GM10248 (cell line): ENCODE measurements around the gene HLA-DRB1.

ENCODE experiments used
- CTCF ChIA-PET: fragments of 300-600 bp; sonication (Branson Sonifier 250); formaldehyde crosslinking; extraction: SDS; loops from one replicate; lab custom pipeline; 2021; ENCODE audit warnings: antibody characterized with exemption; lab: Yijun Ruan, JAX
- POLR2A ChIA-PET: fragments of 350-650 bp; sonication (Branson Sonifier 250); formaldehyde crosslinking; extraction: SDS; loops from one replicate; lab custom pipeline; 2020; ENCODE audit warnings: antibody characterized with exemption; lab: Yijun Ruan, JAX
- DNase-seq: peaks from one replicate; pipeline ENCODE4 v3.0.0; 2012; ENCODE audit errors: extremely low spot score
- CTCF ChIP-seq: IDR thresholded peaks from 2 replicates; pipeline ENCODE4 v1.5.1; 2012; ENCODE audit warnings: mild to moderate bottlenecking, low read depth; ENCODE audit errors: extremely low read depth, missing control alignments, control extremely low read depth

HLA-DRB1 gene

DNA sequence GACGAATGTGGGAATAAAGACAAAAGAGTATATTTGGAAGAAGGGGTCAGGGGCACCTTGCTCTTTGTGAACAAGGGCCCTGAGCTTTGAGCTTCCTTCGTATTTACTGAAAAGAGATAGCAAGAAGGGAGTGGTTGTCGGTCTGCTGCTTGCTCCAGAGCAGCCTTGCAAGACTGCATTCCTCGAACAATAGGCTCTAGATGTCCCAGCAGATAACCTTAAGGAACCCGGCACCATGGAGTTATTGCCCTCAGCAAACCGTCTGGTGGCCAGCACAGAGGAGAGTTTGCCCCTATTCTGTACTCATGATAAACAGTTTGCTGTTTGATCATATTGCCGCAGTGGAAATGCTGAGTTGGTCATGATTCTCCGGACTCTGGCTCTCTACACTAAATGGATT is 22.7 kb downstream of the HLA-DRB1 start:
- ChIA-PET POLR2A (no interaction called here), CTCF (no interaction called here)
- TF ChIP-seq CTCF: no peak
- no peak for DNase-seq

DNA sequence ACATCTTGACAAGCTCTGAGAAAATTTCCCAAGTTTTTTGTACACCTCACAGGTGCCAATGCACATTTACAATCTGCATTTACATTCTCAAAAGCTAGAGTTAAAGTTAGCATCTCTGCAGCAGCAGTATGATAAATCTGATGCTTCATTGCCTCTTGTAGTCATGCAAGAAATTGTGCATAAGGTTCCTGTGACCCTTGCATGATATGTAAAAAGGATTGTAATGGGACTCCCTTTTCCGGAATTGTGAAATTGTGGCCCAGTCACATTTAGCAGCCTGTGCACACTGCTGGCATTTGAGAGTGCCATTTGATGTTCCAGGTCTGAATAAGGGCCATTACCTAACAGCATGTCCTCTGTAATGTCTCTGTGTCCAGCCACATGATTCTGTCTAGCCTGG is 24.1 kb downstream of the HLA-DRB1 start:
- ChIA-PET POLR2A (no interaction called here), CTCF (no interaction called here)
- no peak for TF ChIP-seq CTCF
- DNase-seq: no peak

DNA sequence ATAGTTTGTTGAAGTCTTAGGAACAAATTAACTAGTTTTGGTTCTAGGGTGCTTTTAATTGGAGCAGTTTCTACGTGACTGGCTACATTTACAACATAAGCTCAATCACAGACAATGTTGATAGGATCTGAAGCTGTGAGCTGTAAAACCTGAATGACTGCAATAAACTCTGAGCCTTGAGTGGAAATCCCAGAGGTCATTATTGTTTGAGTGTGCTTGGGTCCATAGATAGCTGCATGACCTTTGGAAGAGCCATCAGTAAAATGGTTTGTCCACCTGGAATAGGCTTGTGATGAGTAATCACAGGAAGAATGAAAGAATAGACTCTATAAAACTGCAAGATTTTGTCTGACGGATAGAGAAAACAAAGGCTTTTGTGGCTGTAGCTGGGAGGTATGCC is 26.7 kb downstream of the HLA-DRB1 start:
- no peak for DNase-seq
- ChIA-PET CTCF (interaction anchor here (1.3 kb wide), 1 partner anchor 15 kb away, joined by 3 read pairs; no protein-coding TSS in a partner anchor), POLR2A (no interaction called here)
- no peak for TF ChIP-seq CTCF

DNA sequence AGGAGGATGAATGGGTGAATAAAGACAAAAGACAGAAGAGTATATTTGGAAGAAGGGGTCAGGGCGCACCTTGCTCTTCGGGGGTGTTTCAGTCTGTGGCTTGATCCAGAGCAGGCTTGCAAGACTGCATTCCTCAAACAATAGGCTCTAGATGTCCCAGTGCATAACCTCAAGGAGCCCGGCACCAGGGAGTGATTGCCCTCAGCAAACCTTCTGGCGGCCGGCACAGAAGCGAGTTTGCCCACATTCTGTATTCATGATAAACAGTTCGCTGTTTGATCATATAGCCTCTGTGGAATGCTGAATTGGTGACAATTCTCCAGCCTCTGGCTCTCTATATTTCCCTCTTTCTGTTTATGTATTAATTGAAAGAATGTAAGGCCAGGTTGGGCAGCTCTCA is 29.9 kb downstream of the HLA-DRB1 start:
- TF ChIP-seq CTCF: no peak
- CTCF ChIA-PET: no interaction called here
- DNase-seq: no peak
- POLR2A ChIA-PET: no interaction called here

- CTCF ChIA-PET: interaction anchor here (1.0 kb wide), 1 partner anchor 98 kb away, joined by 3 read pairs; no protein-coding TSS in a partner anchor
- no peak for TF ChIP-seq CTCF
- POLR2A ChIA-PET: interaction anchor here (0.9 kb wide), 1 partner anchor 26 kb away, joined by 3 read pairs; no protein-coding TSS in a partner anchor
Observed at GRCh38 chr6:32558426-32559057, 31.1 kb downstream of the HLA-DRB1 start.

DNA sequence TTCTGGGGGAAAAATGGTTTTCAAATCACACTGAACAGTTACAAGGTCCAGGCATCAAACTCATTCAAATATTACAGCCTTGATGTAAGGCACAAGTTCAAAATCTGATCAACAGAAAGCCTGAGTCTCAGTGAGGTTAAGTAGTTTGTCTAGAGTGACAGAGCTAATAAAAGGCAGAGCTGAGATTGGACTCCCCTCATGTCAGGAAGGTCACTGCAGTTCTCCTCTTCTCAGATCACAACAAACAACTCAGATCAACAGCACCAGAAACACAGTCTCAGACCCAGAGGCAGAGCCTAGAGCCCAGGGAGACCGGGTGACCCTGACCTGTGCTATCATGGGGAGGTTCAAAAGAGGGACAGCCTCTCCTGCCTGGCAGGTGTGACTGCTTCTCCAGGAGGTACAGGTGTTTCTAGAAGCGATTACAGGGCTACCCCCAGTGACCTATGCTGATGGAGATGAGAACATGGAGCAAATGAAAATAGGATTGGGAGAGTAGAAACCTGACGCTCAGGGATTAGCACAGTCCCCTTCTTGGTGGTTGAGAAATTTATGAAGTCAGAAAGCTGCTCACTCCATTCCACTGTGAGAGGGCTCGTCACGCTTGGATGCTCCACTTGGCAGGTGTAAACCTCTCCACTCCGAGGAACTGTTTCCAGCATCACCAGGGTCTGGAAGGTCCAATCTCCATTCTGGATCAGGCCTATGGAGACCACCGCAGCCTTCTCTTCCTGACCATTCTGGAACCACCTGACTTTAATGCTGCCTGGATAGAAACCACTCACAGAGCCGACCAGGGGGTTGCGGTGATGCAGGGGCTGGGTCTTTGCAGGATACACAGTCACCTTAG is 35.3 kb downstream of the HLA-DRB1 start:
- no peak for TF ChIP-seq CTCF
- POLR2A ChIA-PET: no interaction called here
- CTCF ChIA-PET: no interaction called here
- no peak for DNase-seq

More at GRCh38 chr6:32558426-32559057, 31.1 kb downstream of the HLA-DRB1 start:
- DNase-seq: no peak
